Panc1 (cell line): ENCODE results near the gene SRCAP. TPM values are rescaled to one million over a fixed set of nuclear protein-coding genes. Genes with fewer than 3 reads are reported as not detected.

ENCODE experiments used
- ATAC-seq: fragments of 200-7000 bp; cut with Tn5 transposase; 2 replicates; pipeline ENCODE4 v1.9.1; 2020; ENCODE audit warnings: mild to moderate bottlenecking, moderate library complexity
- BruUV-seq: library from RNA; stranded (reverse); fragments of 400-500 nt; replicated peaks from 2 replicates; lab custom pipeline; 2021; lab: Mats Ljungman, UMichigan
- CTCF ChIA-PET: fragments of 300-600 bp; sonication (Branson Sonifier 250); formaldehyde crosslinking; loops from one replicate; lab custom pipeline; 2022; ENCODE audit warnings: antibody characterized with exemption; lab: Charles Lee
- POLR2A ChIA-PET: fragments of 300-600 bp; sonication (Branson Sonifier 250); formaldehyde crosslinking; loops from one replicate; lab custom pipeline; 2022; ENCODE audit warnings: antibody characterized with exemption; lab: Charles Lee
- DNase-seq: peaks from one replicate; pipeline ENCODE4 v3.0.0-alpha.2; 2010; ENCODE audit warnings: low read depth, low spot score
- H3K27ac ChIP-seq: 2 replicates; pipeline ENCODE4 v1.5.1; 2011; ENCODE audit warnings: mild to moderate bottlenecking, low read length, inconsistent platforms
- H3K27me3 ChIP-seq: fragments of 200-500 bp; sonication (Bioruptor generic); 2 replicates; pipeline ENCODE4 v1.6.0; 2014; ENCODE audit warnings: low read length, inconsistent platforms; ENCODE audit not compliant: control insufficient read depth, insufficient read depth
- H3K36me3 ChIP-seq: fragments of 200-500 bp; sonication (Bioruptor generic); 2 replicates; pipeline ENCODE4 v1.5.1; 2014; ENCODE audit warnings: inconsistent platforms, mild to moderate bottlenecking, low read length, moderate library complexity; ENCODE audit not compliant: control insufficient read depth, insufficient read depth
- H3K4me1 ChIP-seq: 2 replicates; pipeline ENCODE4 v1.5.1; 2011; ENCODE audit warnings: inconsistent platforms, mild to moderate bottlenecking, low read length, moderate library complexity; ENCODE audit not compliant: control insufficient read depth, insufficient read depth
- H3K4me3 ChIP-seq, 2 experiments: 2 replicates each; pipeline ENCODE4 v1.5.1; 2011 to 2012; ENCODE audit warnings: low read depth in 2 of 2, low read length in 2 of 2, mild to moderate bottlenecking in 2 of 2, inconsistent platforms in 1 of 2, moderate library complexity in 1 of 2
- H3K9me3 ChIP-seq: fragments of 200-500 bp; sonication (Bioruptor generic); 2 replicates; pipeline ENCODE4 v1.5.1; 2014; ENCODE audit warnings: low read depth, mild to moderate bottlenecking, inconsistent platforms, low read length, moderate library complexity; ENCODE audit not compliant: control insufficient read depth, insufficient read depth
- POLR2AphosphoS5 ChIP-seq: IDR thresholded peaks from 2 replicates; pipeline ENCODE4 v1.6.1; 2012; ENCODE audit warnings: mild to moderate bottlenecking, low read depth, low read length, moderate library complexity
- REST ChIP-seq, 2 experiments: IDR thresholded peaks; 2 replicates each; pipeline ENCODE4 v1.6.1; 2011 to 2012; ENCODE audit warnings: low read depth in 2 of 2, control low read depth in 1 of 2, low read length in 1 of 2, mild to moderate bottlenecking in 1 of 2, moderate library complexity in 1 of 2; ENCODE audit not compliant: insufficient read depth in 1 of 2
- SIN3A ChIP-seq: IDR thresholded peaks from 2 replicates; pipeline ENCODE4 v1.6.1; 2012; ENCODE audit warnings: low read depth, mild to moderate bottlenecking, low read length, moderate library complexity, borderline replicate concordance; ENCODE audit not compliant: insufficient read depth
- TCF7L2 ChIP-seq: IDR thresholded peaks from 2 replicates; pipeline ENCODE4 v1.6.1; 2011; ENCODE audit warnings: mild to moderate bottlenecking, low read depth, low read length, inconsistent platforms
- in situ Hi-C: cut with HindIII; loops from 2 replicates; pipeline ENCODE4 v1.10.0; 2016; ENCODE audit warnings: low sequenced_read_pairs, low pct_unique_long_range_greater_than_20kb
- intact Hi-C: fragments of 100-400 bp; cut with micrococcal nuclease; formaldehyde crosslinking; loops from one replicate; pipeline ENCODE4 v1.10.0; 2022; ENCODE audit not compliant: unreplicated experiment
- total RNA-seq: library from RNA; stranded (reverse); gene quantifications from one replicate; pipeline ENCODE4 v1.2.1, GENCODE V29; 2021; ENCODE audit not compliant: unreplicated experiment
- TF ChIP-seq, protein P1 (sequence below): fragments of 450-650 bp; IDR thresholded peaks from 2 replicates; pipeline ENCODE4 v1.5.1; 2017; ENCODE audit warnings: mild to moderate bottlenecking

The SRCAP gene
- total RNA-seq, 1 experiment from 2014 or later: 73.6 TPM

DNA sequence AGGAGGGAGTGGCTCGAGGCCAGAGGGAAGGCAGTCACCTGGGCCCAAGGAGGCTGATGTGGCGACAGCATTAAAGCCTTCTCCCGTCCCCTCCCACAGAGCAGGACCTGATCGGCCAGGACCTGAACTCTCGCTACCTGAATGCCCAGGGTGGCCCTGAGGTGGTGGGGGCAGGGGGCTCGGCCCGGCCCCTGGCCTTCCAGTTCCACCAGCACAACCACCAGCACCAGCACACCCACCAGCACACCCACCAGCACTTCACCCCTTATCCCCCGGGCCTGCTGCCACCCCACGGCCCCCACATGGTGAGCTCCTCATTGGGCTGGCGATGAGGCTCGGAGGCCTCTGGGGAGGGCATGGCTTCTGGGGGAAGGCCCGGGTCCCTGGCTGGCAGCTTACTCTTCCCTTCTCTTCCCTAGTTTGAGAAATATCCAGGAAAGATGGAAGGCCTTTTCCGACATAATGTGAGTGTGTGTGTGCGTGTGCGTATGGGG lies 34.3 kb upstream of the SRCAP start:
- ATAC-seq (no peak), DNase-seq (no peak)
- Histone ChIP-seq H3K27ac (no peak overlapping the region), H3K4me1 (peaks cover 18% of the 10 kb centered on the region), H3K4me3 (no peak overlapping the region), H3K27me3 (no peaks in the 10 kb centered on the region), H3K36me3 (peaks cover 28% of the 10 kb centered on the region), H3K9me3 (no peaks in the 10 kb centered on the region)
- ChIA-PET CTCF (interaction anchor here (1.0 kb wide), 1 partner anchor 30 kb away, joined by 3 read pairs; no protein-coding TSS in a partner anchor), POLR2A (no interaction called here)
- intact Hi-C loops: no loop called here
- in situ Hi-C loops: no loop called here
- TF ChIP-seq POLR2AphosphoS5: no peak
- TF ChIP-seq TCF7L2: no peak
- no peak for TF ChIP-seq SIN3A
- TF ChIP-seq, protein P1, sequence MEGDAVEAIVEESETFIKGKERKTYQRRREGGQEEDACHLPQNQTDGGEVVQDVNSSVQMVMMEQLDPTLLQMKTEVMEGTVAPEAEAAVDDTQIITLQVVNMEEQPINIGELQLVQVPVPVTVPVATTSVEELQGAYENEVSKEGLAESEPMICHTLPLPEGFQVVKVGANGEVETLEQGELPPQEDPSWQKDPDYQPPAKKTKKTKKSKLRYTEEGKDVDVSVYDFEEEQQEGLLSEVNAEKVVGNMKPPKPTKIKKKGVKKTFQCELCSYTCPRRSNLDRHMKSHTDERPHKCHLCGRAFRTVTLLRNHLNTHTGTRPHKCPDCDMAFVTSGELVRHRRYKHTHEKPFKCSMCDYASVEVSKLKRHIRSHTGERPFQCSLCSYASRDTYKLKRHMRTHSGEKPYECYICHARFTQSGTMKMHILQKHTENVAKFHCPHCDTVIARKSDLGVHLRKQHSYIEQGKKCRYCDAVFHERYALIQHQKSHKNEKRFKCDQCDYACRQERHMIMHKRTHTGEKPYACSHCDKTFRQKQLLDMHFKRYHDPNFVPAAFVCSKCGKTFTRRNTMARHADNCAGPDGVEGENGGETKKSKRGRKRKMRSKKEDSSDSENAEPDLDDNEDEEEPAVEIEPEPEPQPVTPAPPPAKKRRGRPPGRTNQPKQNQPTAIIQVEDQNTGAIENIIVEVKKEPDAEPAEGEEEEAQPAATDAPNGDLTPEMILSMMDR: no peak
- TF ChIP-seq REST (IDR thresholded peaks at IDR 0.05; ENCODE audit: insufficient read depth in 1 of 2, low read depth in 2 of 2, low read length in 1 of 2): no peak
- BruUV-seq: no TSS peak

DNA sequence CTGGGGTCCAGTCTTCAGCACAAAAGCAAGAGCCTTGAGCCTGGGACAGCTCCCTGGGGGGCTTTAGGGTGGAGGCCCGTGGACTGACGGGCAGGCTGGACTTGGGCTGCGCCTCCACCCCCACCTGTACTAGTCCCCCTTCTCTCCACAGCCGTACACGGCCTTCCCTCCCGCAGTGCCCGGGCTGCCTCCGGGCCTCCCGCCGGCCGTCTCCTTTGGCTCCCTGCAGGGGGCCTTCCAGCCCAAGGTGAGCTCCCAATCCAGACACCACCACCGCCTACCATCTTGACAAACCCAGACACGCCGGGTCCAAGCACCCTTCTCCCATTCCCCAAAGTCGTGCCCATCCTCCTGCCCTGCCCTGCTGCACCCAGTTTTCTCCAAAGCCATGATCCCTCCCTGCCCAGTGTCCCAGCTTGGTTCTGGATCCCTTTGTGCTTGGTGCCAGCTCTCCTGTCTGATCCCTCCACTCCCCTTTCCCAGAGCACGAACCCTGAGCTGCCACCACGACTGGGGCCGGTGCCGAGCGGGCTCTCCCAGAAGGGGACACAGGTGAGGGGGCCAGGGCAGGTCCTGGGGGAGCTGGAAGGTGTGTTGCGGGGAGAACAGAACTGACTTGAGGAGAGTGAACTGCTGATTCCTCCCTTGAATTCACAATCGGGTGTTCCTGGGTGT lies 33.7 kb upstream of the SRCAP start:
- intact Hi-C loops: no loop called here
- DNase-seq (no peak), ATAC-seq (no peak)
- no peak overlapping the region for H3K27ac ChIP-seq
- ChIA-PET CTCF (interaction anchor here (0.6 to 1.0 kb wide), 2 partner anchors 29 to 181 kb away, joined by 3 read pairs; no protein-coding TSS in a partner anchor), POLR2A (no interaction called here)
- peaks cover 27% of the 10 kb centered on the region for H3K36me3 ChIP-seq
- TF ChIP-seq, protein P1: no peak
- TF ChIP-seq TCF7L2 (no peak), SIN3A (no peak), REST (IDR thresholded peaks at IDR 0.05; ENCODE audit: insufficient read depth in 1 of 2, low read depth in 2 of 2, low read length in 1 of 2) (no peak), POLR2AphosphoS5 (no peak)
- H3K4me3 ChIP-seq: no peak overlapping the region
- in situ Hi-C loops: no loop called here
- H3K4me1 ChIP-seq: peaks cover 18% of the 10 kb centered on the region
- no peaks in the 10 kb centered on the region for H3K27me3 ChIP-seq
- BruUV-seq: no TSS peak
- H3K9me3 ChIP-seq: no peaks in the 10 kb centered on the region
